GM15510 (cell line): Measurements from ENCODE around the gene MRPL20.
A peak's percentile ranks its signal among the peaks of the same experiment; 100 is the strongest.

Experiments used
- POLR2A ChIP-seq: IDR thresholded peaks from 3 replicates; pipeline ENCODE4 v1.6.1; 2011; ENCODE audit warnings: borderline replicate concordance; ENCODE audit not compliant: insufficient read length; ENCODE audit errors: extremely low read depth

Gene MRPL20

GRCh38 chr1:1364266-1364665 lies 42.8 kb downstream of the MRPL20 start:
- TF ChIP-seq POLR2A, result no peak

GRCh38 chr1:1361982-1362423 lies 45.1 kb downstream of the MRPL20 start:
- TF ChIP-seq POLR2A, result no peak

DNA sequence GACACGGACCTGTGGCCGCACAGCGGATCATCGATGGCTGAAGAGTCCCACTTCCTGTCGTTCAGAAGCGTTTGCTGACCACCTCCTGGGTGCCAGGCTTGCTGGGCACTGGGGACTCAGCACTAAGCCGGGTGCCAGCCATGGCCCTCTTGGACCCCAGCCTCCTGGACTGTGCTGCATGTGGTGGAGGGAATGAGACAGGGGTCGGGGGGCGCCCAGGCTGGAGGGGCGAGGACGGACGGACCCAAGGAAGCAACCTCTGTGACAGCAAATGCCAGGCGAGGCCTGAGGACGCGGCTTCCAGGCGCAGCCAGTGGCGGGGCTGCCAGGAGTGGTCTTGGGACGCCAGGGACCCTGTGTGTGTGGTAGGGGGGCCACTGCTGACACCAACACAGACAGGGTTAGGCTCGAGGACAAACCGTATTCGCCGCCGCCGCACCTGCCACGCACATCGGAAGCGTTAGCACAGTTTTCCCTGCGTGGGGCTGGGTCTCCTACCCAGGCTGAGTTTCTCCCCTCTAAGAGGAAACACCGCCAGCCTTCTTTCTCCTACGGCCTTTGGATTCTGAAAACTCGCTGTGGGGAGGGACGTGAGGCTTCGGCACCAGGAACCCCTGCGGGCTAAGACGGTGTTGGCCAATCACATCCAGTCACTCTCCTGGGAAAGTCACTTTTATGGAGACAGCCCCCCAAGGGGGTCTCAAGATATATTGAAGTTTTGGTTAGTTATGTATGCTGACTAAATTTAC lies 45.7 kb downstream of the MRPL20 start:
- TF ChIP-seq POLR2A, result no peak

- no peak for TF ChIP-seq POLR2A
These were observed 46.5 kb downstream of the MRPL20 start for GRCh38 chr1:1360506-1361169.

DNA sequence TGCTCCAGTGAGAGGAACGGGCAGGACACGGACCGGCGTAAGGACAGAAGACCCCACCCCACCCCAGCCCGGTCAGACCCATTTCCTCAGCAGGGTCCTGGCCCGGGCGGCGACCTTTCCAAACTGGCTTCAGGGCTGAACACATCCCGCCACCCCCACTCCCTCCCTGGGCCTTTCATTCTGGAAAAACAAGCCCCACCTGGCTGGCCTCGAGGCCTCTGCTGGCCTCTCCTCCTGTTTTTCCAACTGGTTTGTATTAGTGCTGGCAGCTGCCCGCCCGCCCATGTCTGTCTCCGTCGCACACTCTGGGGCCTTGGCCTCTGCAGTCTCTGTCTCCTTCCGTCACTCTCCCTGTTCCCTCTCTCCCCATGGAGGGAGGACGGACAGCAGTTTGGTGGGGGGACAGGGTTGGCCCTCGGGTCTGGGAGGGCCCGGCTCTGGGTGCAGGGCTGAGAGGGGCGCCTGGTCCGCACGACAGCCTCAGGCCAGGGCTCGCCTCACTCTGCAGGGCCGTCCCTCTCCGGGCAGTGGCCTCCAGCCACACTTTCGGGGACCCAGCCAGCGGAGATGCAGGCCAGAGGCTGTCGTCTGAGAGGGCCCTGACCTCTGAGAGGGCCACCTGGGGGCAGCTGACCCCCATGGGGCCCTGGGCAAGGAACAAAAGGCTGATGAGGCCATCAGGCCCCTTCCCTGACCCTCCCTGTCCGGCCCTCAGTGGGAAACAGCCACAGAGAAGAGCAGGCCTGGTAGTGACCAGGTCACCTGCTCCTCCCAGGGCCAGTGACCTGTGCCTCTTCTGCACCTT lies 47.2 kb downstream of the MRPL20 start:
- no peak for TF ChIP-seq POLR2A

- TF ChIP-seq POLR2A, result no peak
These were observed 47.8 kb downstream of the MRPL20 start for GRCh38 chr1:1359308-1359663.

GRCh38 chr1:1358433-1359271 lies 48.4 kb downstream of the MRPL20 start, which contains the start of gene MXRA8:
Gene MXRA8, minus strand, starts transcription at chr1:1358555. Its CDS starts 51 bp downstream, at chr1:1358504.
- TF ChIP-seq POLR2A, result no peak

DNA sequence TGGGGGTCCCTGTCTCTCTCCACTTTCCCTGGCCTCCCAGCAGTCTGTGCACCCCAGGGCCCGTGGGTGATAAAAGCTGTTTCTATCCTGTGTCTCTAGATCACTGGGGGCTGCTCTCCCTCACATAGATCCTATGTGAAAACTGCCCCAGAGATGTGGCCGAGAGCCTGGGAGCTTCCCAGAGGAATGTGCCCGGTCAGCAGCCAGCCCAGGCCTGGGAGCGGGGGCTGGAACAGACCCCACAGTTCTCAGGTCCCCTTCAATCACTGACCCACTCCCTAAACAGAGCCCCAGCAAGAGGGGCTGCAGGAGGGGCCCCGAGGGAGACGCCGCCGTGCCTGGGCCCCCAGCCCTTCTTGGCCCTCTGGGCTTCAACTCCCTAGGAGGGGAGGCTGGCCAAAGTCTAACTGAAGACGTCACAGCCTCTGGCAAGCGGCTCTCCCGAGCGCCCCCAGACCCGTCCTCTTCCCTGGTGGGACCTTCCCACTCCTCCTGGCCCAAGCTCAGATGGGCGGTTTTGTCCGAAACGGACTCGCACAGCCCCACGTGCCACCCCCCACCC lies 49.1 kb downstream of the MRPL20 start:
- TF ChIP-seq POLR2A, result no peak

DNA sequence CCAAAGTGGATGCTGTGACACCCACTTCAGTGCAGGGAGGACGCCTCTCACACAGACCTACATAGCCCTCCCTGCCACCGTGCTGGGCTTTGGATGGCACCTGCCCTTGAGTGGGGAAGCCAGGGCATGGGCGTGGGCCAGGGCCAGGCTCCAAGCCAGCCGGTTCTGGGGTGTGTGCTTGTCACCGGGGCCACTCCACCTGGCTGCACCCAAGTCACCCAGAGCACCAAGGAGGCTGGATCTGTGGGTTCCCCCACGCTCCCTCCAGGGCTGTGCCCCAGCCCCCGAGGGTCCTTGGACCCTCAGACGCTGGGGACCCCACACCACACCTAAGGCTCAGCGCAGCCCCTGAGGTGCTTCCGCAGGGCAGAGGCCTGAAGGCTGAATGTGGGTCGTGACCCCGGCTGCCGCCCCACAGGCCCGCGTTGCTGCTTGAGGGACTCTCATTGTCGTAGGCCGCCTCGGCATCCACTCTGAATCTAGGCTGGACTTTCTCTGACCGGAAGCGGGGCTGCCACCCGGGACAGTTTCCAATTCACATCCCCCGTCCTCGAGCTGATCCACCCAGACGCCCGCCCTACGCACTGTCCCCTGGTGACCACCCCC lies 50.2 kb downstream of the MRPL20 start:
- no peak for TF ChIP-seq POLR2A

DNA sequence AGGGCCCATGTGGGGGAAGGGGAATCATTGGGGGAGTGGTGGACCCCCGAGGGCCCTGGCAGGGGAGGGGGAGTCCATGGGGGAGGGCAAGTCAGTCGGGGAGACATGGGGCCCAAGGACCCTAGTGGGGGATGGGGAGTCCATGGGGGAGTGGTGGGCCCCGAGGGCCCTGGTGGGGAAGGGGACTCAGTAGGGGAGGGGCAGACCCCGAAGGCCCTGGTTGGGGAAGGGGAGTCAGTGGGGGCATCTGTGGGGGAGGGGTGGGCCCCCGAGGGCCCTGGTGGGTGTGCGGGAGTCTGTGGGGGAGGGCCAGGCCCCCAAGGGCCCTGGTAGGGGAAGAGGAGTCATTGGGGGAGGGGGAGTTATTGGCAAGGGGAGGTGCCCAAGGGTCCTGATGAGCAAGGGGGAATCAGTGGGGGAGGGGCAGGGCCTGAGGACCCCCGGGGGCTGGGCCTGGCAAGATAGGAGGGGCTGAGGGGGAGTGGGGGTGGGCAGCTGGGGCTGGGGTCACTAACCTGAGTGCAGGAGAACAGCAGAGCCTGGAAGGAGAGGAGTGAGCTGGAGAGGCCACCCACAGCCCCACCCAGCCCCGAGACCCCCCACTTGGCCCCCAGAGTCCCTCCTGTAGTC lies 50.8 kb downstream of the MRPL20 start:
- TF ChIP-seq POLR2A, result no peak

- no peak for TF ChIP-seq POLR2A
These were observed 51.7 kb downstream of the MRPL20 start for GRCh38 chr1:1355416-1355815.

DNA sequence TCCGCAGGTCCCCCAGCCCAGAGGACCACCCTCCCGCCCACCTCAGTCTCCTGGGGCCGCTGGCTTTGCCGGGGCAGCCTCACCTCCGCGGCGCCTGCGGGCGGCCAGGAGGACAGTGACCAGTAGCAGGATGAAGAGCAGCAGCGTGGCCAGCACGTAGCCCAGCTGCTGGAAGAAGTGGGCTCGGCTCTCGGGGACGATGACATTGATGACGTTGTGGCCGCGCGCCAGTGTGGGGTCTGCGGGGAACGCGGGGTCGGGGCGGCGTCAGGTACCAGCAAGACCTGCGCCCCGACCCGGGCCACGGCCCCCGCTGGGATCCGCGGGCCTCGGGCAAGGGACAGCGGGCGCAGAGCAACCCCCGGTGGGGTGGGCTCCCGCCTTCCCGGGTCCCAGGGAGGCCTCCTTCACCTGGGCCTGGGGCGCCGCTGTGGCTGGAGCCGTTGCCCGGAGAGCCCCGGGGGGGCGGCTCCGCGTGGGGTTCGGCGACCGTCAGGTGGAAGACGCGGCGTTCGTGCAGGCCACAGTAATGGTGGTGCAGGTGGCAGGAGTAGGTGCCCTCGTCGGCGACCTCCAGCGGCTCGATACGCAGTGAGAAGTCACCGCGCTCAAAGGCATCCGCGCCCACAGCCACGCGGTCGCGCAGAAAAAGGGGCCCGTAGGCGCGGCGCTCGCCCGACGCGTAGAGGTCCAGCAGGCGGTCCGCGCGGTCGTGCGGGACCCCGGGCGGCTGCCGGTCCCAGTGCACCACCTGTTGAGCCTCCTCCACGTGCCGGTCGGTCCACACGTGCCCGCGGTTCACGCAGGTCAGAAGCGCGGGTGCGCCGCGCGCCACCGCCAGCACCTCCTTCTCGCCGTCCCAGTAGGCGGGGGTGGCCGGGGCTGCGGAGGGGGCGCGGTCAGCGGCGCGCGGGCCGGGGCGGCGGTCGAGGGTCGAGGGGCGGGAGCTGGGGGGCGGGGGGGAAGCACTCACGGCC lies 52.5 kb downstream of the MRPL20 start:
- TF ChIP-seq POLR2A, result peak; percentile 20
